Right lobe of liver (tissue), 4 donors: ENCODE results near the gene ELMO1.

Source experiments
- POLR2A ChIP-seq: fragments of 450-650 bp; IDR thresholded peaks from one replicate; pipeline ENCODE4 v1.6.1; 2017; ENCODE audit warnings: antibody characterized with exemption, mild to moderate bottlenecking
- TF ChIP-seq, protein P1 (sequence below), 4 donors: fragments of 200-600 bp in 3 of 4; fragments of 450-650 bp in 1 of 4; IDR thresholded peaks; one replicate each; pipeline versions ENCODE4 v1.5.1 to v1.8.0; 2016 to 2022; ENCODE audit warnings: antibody characterized with exemption in 4 of 4, mild to moderate bottlenecking in 2 of 4
- donor health status: DM: no; HTN: no; CAD: no.
- donor health status: DM: no; HTN: no; CAD: no.
- donor health status: DM: no; HTN: yes; CAD: no.

DNA sequence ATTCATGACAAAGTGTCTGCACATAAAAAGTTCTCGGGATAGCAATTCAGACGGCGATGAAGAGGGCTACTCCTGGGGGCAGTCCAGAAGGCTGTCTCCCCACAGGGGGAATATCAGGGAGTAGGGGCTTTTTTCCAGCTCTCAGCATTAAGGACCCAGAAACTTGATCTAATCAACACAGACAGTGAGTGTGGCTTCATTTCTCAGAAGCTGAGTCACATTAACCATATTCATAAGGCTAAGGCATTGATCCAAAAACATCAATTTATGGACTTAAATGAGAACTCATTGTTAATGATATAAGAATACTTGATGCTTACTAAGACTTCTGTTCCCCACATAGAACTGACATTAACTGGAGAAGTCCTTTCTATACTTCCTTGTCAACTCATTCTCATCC, 636.9 kb downstream of the ELMO1 start:
- TF ChIP-seq, protein P1, sequence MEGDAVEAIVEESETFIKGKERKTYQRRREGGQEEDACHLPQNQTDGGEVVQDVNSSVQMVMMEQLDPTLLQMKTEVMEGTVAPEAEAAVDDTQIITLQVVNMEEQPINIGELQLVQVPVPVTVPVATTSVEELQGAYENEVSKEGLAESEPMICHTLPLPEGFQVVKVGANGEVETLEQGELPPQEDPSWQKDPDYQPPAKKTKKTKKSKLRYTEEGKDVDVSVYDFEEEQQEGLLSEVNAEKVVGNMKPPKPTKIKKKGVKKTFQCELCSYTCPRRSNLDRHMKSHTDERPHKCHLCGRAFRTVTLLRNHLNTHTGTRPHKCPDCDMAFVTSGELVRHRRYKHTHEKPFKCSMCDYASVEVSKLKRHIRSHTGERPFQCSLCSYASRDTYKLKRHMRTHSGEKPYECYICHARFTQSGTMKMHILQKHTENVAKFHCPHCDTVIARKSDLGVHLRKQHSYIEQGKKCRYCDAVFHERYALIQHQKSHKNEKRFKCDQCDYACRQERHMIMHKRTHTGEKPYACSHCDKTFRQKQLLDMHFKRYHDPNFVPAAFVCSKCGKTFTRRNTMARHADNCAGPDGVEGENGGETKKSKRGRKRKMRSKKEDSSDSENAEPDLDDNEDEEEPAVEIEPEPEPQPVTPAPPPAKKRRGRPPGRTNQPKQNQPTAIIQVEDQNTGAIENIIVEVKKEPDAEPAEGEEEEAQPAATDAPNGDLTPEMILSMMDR (IDR thresholded peaks at IDR 0.05) = no peak
- no peak for TF ChIP-seq POLR2A
